Measurements from ENCODE around the gene ACOX2.

The ACOX2 gene

DNA sequence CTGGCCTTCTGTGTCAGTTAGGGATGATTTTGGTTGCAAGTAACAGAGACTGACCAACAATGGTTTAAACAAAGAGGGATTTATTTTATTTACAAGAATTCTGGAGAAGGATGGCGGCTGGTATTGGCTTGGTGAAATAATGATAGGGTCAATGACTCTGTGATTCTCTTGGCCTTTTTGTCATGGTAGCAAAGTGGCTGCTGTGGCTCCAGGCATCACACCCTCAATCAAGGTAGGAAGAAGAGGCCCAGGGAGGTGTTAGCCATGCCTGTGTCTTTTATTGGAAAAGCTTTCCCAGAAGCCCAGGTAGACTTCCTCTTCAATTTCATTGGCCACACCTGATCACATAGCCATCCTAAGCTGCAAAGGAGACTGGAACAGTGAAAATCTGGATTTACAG lies 27.1 kb upstream of the ACOX2 start:
- ChIA-PET CTCF (no interaction called here), POLR2A (no interaction called here)
- TF ChIP-seq BHLHE40 (IDR thresholded peaks at IDR 0.05; ENCODE audit: borderline replicate concordance) (no peak), ARNT (IDR thresholded peaks at IDR 0.05) (no peak), FOXA1 (IDR thresholded peaks at IDR 0.05) (no peak), FOXM1 (IDR thresholded peaks at IDR 0.05; ENCODE audit: borderline replicate concordance) (no peak), LEF1 (IDR thresholded peaks at IDR 0.05; ENCODE audit: borderline replicate concordance) (no peak), FOXK2 (IDR thresholded peaks at IDR 0.05) (no peak), SUZ12 (IDR thresholded peaks at IDR 0.05) (no peak), CTBP1 (IDR thresholded peaks at IDR 0.05; ENCODE audit: borderline replicate concordance) (no peak), TARDBP (IDR thresholded peaks at IDR 0.05) (no peak), L3MBTL2 (conservative IDR thresholded peaks at IDR 0.05) (no peak), HDGF (IDR thresholded peaks at IDR 0.05; ENCODE audit: borderline replicate concordance) (no peak), SP1 (IDR thresholded peaks at IDR 0.05) (no peak), ZNF384 (IDR thresholded peaks at IDR 0.05) (no peak)

DNA sequence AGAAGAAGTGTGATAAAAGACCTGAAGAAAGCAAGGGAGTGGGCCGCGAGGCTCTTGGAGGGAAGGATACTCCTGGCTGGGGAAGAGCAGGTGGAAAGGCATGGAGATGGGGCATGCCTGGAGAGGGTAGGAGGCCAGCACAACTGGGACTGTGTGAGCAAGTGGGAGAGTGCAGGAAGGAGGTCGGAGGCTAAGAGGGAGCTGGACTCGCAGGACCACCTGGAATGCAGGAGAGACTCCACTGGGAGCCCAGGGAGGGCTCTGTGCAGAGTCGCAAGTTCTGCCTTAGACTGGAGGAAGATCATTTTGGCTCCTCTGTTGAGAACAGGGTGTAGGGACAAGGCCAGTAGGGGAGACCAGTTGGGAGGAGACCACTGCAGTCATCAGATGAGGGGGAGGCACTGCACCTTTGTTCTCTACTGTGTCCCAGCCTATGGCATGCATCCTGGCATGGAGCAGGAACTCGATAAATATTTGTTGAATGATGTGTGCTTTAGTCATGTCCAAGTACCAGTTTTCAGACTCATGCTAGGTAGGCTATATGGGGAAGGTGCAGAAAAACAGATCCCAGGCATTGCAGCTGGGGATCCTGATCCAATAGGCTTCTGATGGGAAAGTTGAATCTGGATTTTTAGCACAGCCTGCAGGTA lies 26.5 kb upstream of the ACOX2 start:
- DNase-seq (ENCODE audit: extremely low spot score) = no peak
- TF ChIP-seq BHLHE40 (IDR thresholded peaks at IDR 0.05; ENCODE audit: borderline replicate concordance) (no peak), LEF1 (IDR thresholded peaks at IDR 0.05; ENCODE audit: borderline replicate concordance) (no peak), CTBP1 (IDR thresholded peaks at IDR 0.05; ENCODE audit: borderline replicate concordance) (no peak), ELF4 (IDR thresholded peaks at IDR 0.05) (no peak), ARNT (IDR thresholded peaks at IDR 0.05) (no peak), SUZ12 (IDR thresholded peaks at IDR 0.05) (no peak), NFRKB (IDR thresholded peaks at IDR 0.05) (no peak), TARDBP (IDR thresholded peaks at IDR 0.05) (no peak), HDGF (IDR thresholded peaks at IDR 0.05; ENCODE audit: borderline replicate concordance) (no peak)
- ChIA-PET CTCF (no interaction called here), POLR2A (no interaction called here)

More for the DNA sequence above, 27.1 kb upstream of the ACOX2 start:
- DNase-seq (ENCODE audit: extremely low spot score) = no peak

DNA sequence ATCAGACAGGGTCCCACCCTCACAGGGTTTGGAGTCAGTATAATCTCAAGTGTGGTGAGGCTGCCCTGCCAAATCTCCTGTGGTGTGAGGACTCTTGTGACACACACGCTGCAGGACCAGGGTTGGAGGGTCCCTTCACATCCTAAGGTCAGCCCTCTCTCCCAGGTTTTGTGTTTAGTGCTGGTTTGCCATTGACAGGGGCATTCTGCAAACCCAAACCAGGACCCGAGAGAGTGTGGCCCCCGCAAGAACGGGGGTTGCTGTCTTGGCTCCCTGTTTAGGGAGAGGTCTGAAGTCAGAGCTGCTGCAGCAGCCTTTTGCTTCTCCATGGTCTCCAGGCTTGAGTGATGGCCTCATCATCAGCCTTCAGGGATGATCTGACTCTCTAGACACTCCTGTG lies 25.5 kb upstream of the ACOX2 start:
- TF ChIP-seq BHLHE40 (IDR thresholded peaks at IDR 0.05; ENCODE audit: borderline replicate concordance) = no peak
- TF ChIP-seq FOXA1 (IDR thresholded peaks at IDR 0.05) = no peak
- no peak for TF ChIP-seq HDGF (IDR thresholded peaks at IDR 0.05; ENCODE audit: borderline replicate concordance)
- no peak for TF ChIP-seq SP1 (IDR thresholded peaks at IDR 0.05)
- no peak for TF ChIP-seq SUZ12 (IDR thresholded peaks at IDR 0.05)
- TF ChIP-seq CTBP1 (IDR thresholded peaks at IDR 0.05; ENCODE audit: borderline replicate concordance) = no peak
- TF ChIP-seq FOXM1 (IDR thresholded peaks at IDR 0.05; ENCODE audit: borderline replicate concordance) = no peak
- no peak for TF ChIP-seq L3MBTL2 (conservative IDR thresholded peaks at IDR 0.05)
- no peak for TF ChIP-seq TARDBP (IDR thresholded peaks at IDR 0.05)
- no peak for TF ChIP-seq ELF4 (IDR thresholded peaks at IDR 0.05)
- TF ChIP-seq, protein P1, sequence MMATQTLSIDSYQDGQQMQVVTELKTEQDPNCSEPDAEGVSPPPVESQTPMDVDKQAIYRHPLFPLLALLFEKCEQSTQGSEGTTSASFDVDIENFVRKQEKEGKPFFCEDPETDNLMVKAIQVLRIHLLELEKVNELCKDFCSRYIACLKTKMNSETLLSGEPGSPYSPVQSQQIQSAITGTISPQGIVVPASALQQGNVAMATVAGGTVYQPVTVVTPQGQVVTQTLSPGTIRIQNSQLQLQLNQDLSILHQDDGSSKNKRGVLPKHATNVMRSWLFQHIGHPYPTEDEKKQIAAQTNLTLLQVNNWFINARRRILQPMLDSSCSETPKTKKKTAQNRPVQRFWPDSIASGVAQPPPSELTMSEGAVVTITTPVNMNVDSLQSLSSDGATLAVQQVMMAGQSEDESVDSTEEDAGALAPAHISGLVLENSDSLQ (IDR thresholded peaks at IDR 0.05) = no peak
- CTCF ChIA-PET = interaction anchor here (0.5 kb wide), 1 partner anchor 137 kb away, joined by 3 read pairs; no protein-coding TSS in a partner anchor
- POLR2A ChIA-PET = no interaction called here
- DNase-seq (ENCODE audit: extremely low spot score) = no peak

DNA sequence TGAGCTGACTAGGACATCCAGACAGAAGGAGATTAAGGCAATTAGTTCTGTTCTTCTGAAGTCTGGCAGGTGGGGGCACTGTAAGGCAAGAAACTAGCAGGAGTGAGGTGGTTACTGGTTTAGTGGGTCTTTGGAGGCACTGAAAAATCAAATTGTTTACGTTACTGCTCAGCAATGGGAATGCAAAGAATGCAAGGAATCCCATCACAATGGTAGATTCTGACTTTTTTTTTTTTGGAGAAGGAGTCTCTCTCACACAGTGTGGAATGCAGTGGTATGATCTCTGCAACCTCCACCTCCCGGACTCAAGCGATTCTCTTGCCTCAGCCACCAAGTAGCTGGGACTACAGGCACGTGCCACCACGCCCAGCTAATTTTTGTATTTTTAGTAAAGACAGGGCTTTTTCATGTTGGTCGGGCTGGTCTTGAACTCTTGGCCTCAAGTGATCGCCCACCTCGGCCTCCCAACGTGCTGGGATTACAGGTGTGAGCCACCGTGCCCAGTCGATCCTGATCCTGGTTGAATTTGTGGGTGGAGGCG lies 23.9 kb upstream of the ACOX2 start:
- no peak for TF ChIP-seq HDGF (IDR thresholded peaks at IDR 0.05; ENCODE audit: borderline replicate concordance)
- TF ChIP-seq FOXM1 (IDR thresholded peaks at IDR 0.05; ENCODE audit: borderline replicate concordance) = no peak
- TF ChIP-seq, protein P1 (IDR thresholded peaks at IDR 0.05) = no peak
- no peak for TF ChIP-seq FOXK2 (IDR thresholded peaks at IDR 0.05)
- TF ChIP-seq CTBP1 (IDR thresholded peaks at IDR 0.05; ENCODE audit: borderline replicate concordance) = no peak
- TF ChIP-seq SUZ12 (IDR thresholded peaks at IDR 0.05) = no peak
- no peak for TF ChIP-seq NFRKB (IDR thresholded peaks at IDR 0.05)
- TF ChIP-seq LEF1 (IDR thresholded peaks at IDR 0.05; ENCODE audit: borderline replicate concordance) = no peak
- no peak for TF ChIP-seq FOXA1 (IDR thresholded peaks at IDR 0.05)
- TF ChIP-seq TARDBP (IDR thresholded peaks at IDR 0.05) = no peak
- no peak for TF ChIP-seq ELF4 (IDR thresholded peaks at IDR 0.05)
- ChIA-PET CTCF (interaction anchor here (0.7 to 1.0 kb wide), 4 partner anchors 9 to 78 kb away, joined by 3 to 4 read pairs (median 3); no protein-coding TSS in a partner anchor), POLR2A (no interaction called here)
- peak; percentile 33 for DNase-seq (ENCODE audit: extremely low spot score)

DNA sequence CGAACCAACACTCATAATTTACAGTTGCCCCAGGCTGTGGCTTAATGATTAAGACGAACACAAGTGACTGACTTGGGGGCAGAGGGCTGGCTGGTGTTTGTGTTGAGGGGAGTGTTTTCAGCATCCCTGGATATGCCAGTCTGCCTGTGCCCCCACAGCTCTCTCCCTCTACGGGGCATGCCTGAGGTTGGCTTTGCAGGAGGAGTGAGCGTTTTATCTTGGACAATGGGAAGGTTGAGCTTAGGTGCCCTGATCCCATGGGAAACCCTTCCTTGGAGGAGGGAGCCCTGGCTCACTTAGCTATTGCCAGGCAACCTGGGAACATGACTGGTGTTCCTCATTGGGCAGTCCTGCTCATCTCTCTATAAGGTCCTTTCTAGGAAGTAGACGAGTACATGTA lies 22.6 kb upstream of the ACOX2 start:
- CTCF ChIA-PET = interaction anchor here (0.7 to 1.0 kb wide), 3 partner anchors 66 to 81 kb away, joined by 3 read pairs; no protein-coding TSS in a partner anchor
- no peak for TF ChIP-seq FOXA1 (IDR thresholded peaks at IDR 0.05)
- no peak for TF ChIP-seq ARNT (IDR thresholded peaks at IDR 0.05)
- TF ChIP-seq L3MBTL2 (conservative IDR thresholded peaks at IDR 0.05) = no peak
- no peak for TF ChIP-seq HDGF (IDR thresholded peaks at IDR 0.05; ENCODE audit: borderline replicate concordance)
- TF ChIP-seq FOXM1 (IDR thresholded peaks at IDR 0.05; ENCODE audit: borderline replicate concordance) = no peak
- TF ChIP-seq LEF1 (IDR thresholded peaks at IDR 0.05; ENCODE audit: borderline replicate concordance) = no peak
- TF ChIP-seq BHLHE40 (IDR thresholded peaks at IDR 0.05; ENCODE audit: borderline replicate concordance) = no peak
- TF ChIP-seq ELF4 (IDR thresholded peaks at IDR 0.05) = no peak
- TF ChIP-seq, protein P1 (IDR thresholded peaks at IDR 0.05) = no peak
- DNase-seq (ENCODE audit: extremely low spot score) = no peak
- POLR2A ChIA-PET = no interaction called here

DNA sequence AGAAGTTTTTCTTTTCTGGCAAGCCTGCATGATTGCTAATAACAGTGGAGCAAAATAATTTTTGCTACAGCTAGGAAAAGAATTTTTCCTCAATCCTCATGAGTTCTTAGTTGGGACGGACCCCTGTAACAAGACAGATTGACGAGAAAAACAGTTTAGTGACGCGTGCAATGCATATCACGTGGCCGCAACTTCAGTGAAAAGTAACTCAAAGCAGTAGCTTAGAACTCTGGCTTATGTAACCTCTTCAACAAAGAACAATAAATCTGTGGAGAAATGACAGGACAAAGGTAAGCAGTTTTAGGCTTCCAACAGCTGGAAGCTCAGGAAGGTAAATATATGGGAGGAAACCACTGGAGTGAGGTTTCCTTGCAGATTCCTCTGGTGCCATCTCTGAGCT lies 20.5 kb upstream of the ACOX2 start:
- no peak for DNase-seq (ENCODE audit: extremely low spot score)
- ChIA-PET POLR2A (interaction anchor here (1.4 kb wide), 1 partner anchor 251 kb away, joined by 5 read pairs; the partner anchor contains the start of genes HTD2 and RPP14), CTCF (interaction anchor here (0.6 to 1.7 kb wide), 4 partner anchors 9 to 271 kb away, joined by 3 to 7 read pairs (median 4); no protein-coding TSS in a partner anchor)
- TF ChIP-seq SP1 (IDR thresholded peaks at IDR 0.05) (no peak), HDGF (IDR thresholded peaks at IDR 0.05; ENCODE audit: borderline replicate concordance) (no peak)
- TF ChIP-seq, protein P1 (IDR thresholded peaks at IDR 0.05) = peak; percentile 59

Measured in HEK293T (cell line).